ENCODE data around the gene PIR. TPM values are rescaled to one million over a fixed set of nuclear protein-coding genes. Genes with fewer than 3 reads are reported as not detected.

Gene PIR
- total and polyA plus RNA-seq, 2 donors (not counting 3 experiments of a cell fraction or from before 2014, with no cell fraction given): 89.0 to 108 TPM

DNA sequence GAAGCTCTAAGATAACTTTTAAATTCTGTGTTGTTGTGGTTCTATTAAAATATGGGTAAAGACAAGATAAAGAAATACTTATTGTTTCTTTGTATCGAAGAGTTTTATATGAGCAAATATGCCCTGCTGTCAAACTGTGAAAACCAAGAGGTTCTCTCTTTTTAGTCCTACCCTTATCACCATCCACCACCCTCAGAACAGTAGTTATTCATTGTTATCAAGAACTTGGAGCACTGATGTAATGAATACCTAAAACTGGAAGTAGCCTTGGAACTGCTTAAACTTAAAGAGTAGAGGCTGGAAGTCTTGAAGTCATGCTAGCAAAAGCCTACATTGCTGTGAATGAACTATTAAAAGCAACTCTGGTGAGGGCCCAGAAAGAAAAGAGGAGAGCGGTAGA lies 9.2 kb downstream of the PIR start:
- intact Hi-C loops (cut with micrococcal nuclease) (no loop called here), dilution Hi-C loops (cut with MboI; ENCODE audit: extremely low pct_ligation_motif_present, low sequenced_read_pairs) (no loop called here)
- Histone ChIP-seq H2AFZ (ENCODE audit: low read depth, low read length) (no peak overlapping the region), H3K9ac (replicated peaks; ENCODE audit: extremely low read depth, insufficient read depth, low read length) (no peak overlapping the region), H3K27ac (ENCODE audit: insufficient read depth, low read depth, low read length) (no peak overlapping the region), H3K4me2 (ENCODE audit: insufficient read depth, low read length) (no peak overlapping the region), H3K9me1 (replicated peaks; ENCODE audit: control insufficient read depth, extremely low read depth, insufficient read depth, low read length) (no peaks in the 10 kb centered on the region), H3K27me3 (ENCODE audit: control insufficient read depth in 2 of 2, insufficient read depth in 2 of 2, low read length in 2 of 2) (no peaks in the 10 kb centered on the region), H3K4me3 (replicated peaks in 1 of 3; ENCODE audit: insufficient read depth in 1 of 3, low read depth in 1 of 3, low read length in 3 of 3) (no peak overlapping the region), H3K4me1 (ENCODE audit: control insufficient read depth, extremely low read depth, insufficient read depth, low read length) (peaks cover 6% of the 10 kb centered on the region), H3K36me3 (ENCODE audit: control insufficient read depth in 2 of 2, extremely low read depth in 1 of 2, insufficient read depth in 2 of 2, low read length in 2 of 2) (no peaks in the 10 kb centered on the region), H3K9me3 (replicated peaks; ENCODE audit: control insufficient read depth, insufficient read depth, low read length) (no peaks in the 10 kb centered on the region), H3K79me2 (ENCODE audit: control insufficient read depth, insufficient read depth, low read length) (peaks cover 29% of the 10 kb centered on the region), H4K20me1 (replicated peaks; ENCODE audit: control insufficient read depth, extremely low read depth, insufficient read depth, low read length) (no peaks in the 10 kb centered on the region)
- DNase-seq (ENCODE audit: low read depth, low spot score) (no peak), FAIRE-seq (no peak)
- CTCF ChIA-PET: no interaction called here
- no TSS peak for BruUV-seq (replicated peaks)
- POLR2A ChIA-PET: no interaction called here
- TF ChIP-seq, protein P1, sequence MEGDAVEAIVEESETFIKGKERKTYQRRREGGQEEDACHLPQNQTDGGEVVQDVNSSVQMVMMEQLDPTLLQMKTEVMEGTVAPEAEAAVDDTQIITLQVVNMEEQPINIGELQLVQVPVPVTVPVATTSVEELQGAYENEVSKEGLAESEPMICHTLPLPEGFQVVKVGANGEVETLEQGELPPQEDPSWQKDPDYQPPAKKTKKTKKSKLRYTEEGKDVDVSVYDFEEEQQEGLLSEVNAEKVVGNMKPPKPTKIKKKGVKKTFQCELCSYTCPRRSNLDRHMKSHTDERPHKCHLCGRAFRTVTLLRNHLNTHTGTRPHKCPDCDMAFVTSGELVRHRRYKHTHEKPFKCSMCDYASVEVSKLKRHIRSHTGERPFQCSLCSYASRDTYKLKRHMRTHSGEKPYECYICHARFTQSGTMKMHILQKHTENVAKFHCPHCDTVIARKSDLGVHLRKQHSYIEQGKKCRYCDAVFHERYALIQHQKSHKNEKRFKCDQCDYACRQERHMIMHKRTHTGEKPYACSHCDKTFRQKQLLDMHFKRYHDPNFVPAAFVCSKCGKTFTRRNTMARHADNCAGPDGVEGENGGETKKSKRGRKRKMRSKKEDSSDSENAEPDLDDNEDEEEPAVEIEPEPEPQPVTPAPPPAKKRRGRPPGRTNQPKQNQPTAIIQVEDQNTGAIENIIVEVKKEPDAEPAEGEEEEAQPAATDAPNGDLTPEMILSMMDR (IDR thresholded peaks at IDR 0.05; ENCODE audit: extremely low read depth in 1 of 2, insufficient read depth in 1 of 2, low read depth in 1 of 2, low read length in 2 of 2): no peak
- TF ChIP-seq GATA2 (IDR thresholded peaks at IDR 0.05; ENCODE audit: insufficient read depth, insufficient read length, low read depth, low read length): no peak
- TF ChIP-seq POLR2A (IDR thresholded peaks at IDR 0.05; ENCODE audit: low read depth, low read length): no peak
- TF ChIP-seq, protein P2, sequence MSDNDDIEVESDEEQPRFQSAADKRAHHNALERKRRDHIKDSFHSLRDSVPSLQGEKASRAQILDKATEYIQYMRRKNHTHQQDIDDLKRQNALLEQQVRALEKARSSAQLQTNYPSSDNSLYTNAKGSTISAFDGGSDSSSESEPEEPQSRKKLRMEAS (IDR thresholded peaks at IDR 0.05; ENCODE audit: insufficient read depth, insufficient read length): no peak
- TF ChIP-seq JUN (IDR thresholded peaks at IDR 0.05; ENCODE audit: borderline replicate concordance, insufficient read depth, insufficient read length, low read depth): no peak
- TF ChIP-seq POLR2AphosphoS5 (IDR thresholded peaks at IDR 0.05; ENCODE audit: insufficient read depth, low read depth, low read length): no peak
- no peak for TF ChIP-seq EZH2 (IDR thresholded peaks at IDR 0.05; ENCODE audit: borderline replicate concordance, low read depth, low read length, severe bottlenecking)
- TF ChIP-seq FOS (IDR thresholded peaks at IDR 0.05; ENCODE audit: borderline replicate concordance, insufficient read depth, low read length): no peak
- TF ChIP-seq MYC (IDR thresholded peaks at IDR 0.05; ENCODE audit: low read depth, low read length): no peak
